ENCODE results near the gene NIF3L1.

GRCh38 chr2:200899482-200899881 is 10.3 kb downstream of the NIF3L1 start:
- no peak for TF ChIP-seq CTCF (IDR thresholded peaks at IDR 0.05)
- no peak for TF ChIP-seq EP300 (IDR thresholded peaks at IDR 0.05)
- TF ChIP-seq POLR2A (IDR thresholded peaks at IDR 0.05): no peak
- TF ChIP-seq POLR2AphosphoS5 (IDR thresholded peaks at IDR 0.05): no peak

Measured in suprapubic skin (tissue), 4 donors.